OCI-LY1 (cell line): ENCODE measurements around the gene EYA3.

Source experiments
- CTCF ChIP-seq: fragments of 200-600 bp; sonication (generic), shearing (Covaris generic); IDR thresholded peaks from 2 replicates; pipeline ENCODE4 v1.5.1; 2017; ENCODE audit warnings: mild to moderate bottlenecking, antibody characterized with exemption, low read length, moderate library complexity, mixed read lengths
- EZH2 ChIP-seq: fragments of 200-600 bp; sonication (generic), shearing (Covaris generic); IDR thresholded peaks from 2 replicates; pipeline ENCODE4 v1.8.0; 2017; ENCODE audit warnings: borderline replicate concordance, mixed run types, mild to moderate bottlenecking, antibody characterized with exemption, low read length, moderate library complexity, mixed read lengths

DNA sequence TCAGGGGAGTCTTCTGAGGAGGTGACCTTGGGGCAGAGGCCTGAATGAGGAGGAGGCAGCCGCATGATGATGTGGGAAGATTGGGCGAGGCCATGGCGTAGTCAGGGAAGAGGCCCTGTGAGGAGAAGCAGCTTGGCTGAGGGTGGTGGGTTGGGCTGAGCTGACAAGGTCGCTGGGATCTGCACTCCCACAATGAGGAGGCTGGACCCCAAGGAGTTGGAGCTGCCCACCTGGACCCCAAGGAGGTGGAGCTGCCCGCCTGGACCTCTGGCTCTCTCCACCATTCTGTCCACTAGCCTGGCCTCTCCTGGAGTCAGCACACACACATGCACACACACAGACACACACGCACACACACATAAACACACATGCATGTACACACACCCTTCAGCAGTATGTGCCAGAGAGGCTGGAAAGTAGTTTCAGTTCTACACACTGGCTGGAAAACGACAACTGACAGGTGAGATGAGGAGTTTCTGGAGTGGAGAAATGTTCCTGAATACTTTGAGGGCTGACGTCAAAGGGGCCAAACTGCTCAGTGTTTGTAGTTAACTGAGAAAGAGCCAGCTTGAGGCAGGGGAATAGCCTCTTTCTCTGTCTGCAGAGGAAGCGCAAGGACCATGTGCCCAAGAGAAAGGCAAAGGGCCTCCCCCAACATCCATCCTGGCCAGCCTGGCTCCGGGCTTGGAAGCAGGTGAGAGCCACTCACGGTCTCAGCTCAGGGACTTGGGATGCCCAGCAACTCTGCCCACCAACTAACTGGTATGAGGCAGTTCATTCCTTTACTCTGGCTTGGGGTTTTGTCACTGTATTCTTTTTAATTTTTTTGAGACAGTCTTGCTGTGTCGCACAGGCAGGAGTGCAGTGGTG lies 146.5 kb downstream of the EYA3 start:
- TF ChIP-seq EZH2 (no peak), CTCF (no peak)
